Esophagus muscularis mucosa (tissue), 3 donors: Measurements from ENCODE around the gene DOCK4.

ENCODE experiments used
- CTCF ChIP-seq, 3 experiments: fragments of 200-600 bp in 2 of 3; fragments of 450-650 bp in 1 of 3; sonication (generic) in 2 of 3; IDR thresholded peaks; one replicate each; pipeline ENCODE4 v1.5.1; 2017 to 2019; ENCODE audit warnings: antibody characterized with exemption in 3 of 3, mild to moderate bottlenecking in 2 of 3, moderate library complexity in 1 of 3
- POLR2AphosphoS5 ChIP-seq, 2 donors: sonication (generic); formaldehyde crosslinking; IDR thresholded peaks; one replicate each; pipeline ENCODE4 v1.6.1; 2017; ENCODE audit warnings: antibody characterized with exemption in 2 of 2

- TF ChIP-seq POLR2AphosphoS5 (IDR thresholded peaks at IDR 0.05) (no peak), CTCF (IDR thresholded peaks at IDR 0.05) (no peak)
These were observed 65.6 kb downstream of the DOCK4 start for GRCh38 chr7:112140600-112140999.
